HCT116 (cell line): ENCODE results near the gene PEMT. TPM values are rescaled to one million over a fixed set of nuclear protein-coding genes. Genes with fewer than 3 reads are reported as not detected.

Experiments used
- ATAC-seq: fragments of 200-7000 bp; cut with Tn5 transposase; 2 replicates; pipeline ENCODE4 v1.9.1; 2020; ENCODE audit warnings: mild to moderate bottlenecking, moderate library complexity
- BruUV-seq: library from RNA; stranded (reverse); fragments of 400-500 nt; replicated peaks from 2 replicates; lab custom pipeline; 2021; lab: Mats Ljungman, UMichigan
- CTCF ChIA-PET: fragments of 300-600 bp; sonication (Branson Sonifier 250); formaldehyde crosslinking; loops from one replicate; lab custom pipeline; 2021; ENCODE audit warnings: antibody characterized with exemption; lab: Charles Lee
- POLR2A ChIA-PET: fragments of 300-600, 350-600 bp; sonication (Branson Sonifier 250); formaldehyde crosslinking; loops from one replicate; lab custom pipeline; 2021; ENCODE audit warnings: antibody characterized with exemption; lab: Charles Lee
- RAD21 ChIA-PET, 2 experiments: fragments of 300-600 bp; sonication (Branson Sonifier 250); formaldehyde crosslinking; loops; one replicate each; lab custom pipeline; 2023; ENCODE audit warnings: low total read pairs in 2 of 2; ENCODE audit not compliant: uncharacterized antibody in 2 of 2, unreplicated experiment in 2 of 2, low non-redundant PET in 1 of 2; lab: Charles Lee
- DNase-seq: peaks from one replicate; pipeline ENCODE4 v3.0.0-alpha.2; 2010; ENCODE audit warnings: low read depth, low spot score
- H2AFZ ChIP-seq: fragments of 200-600 bp; shearing (Covaris generic), sonication (generic); 2 replicates; pipeline ENCODE4 v1.6.1; 2017; ENCODE audit warnings: low read depth, mixed run types, mixed read lengths, antibody characterized with exemption, low read length; ENCODE audit not compliant: poor library complexity, severe bottlenecking
- H3K27ac ChIP-seq: 2 replicates; pipeline ENCODE4 v1.5.1; 2012; ENCODE audit warnings: low read depth, low read length
- H3K27me3 ChIP-seq: fragments of 200-600 bp; sonication (generic); 2 replicates; pipeline ENCODE4 v1.6.1; 2016; ENCODE audit warnings: mixed run types, low read length, mixed read lengths; ENCODE audit not compliant: insufficient read depth
- H3K36me3 ChIP-seq, 2 experiments: fragments of 200-500 bp in 1 of 2; fragments of 200-600 bp in 1 of 2; sonication (Bioruptor generic) in 1 of 2; sonication (generic) in 1 of 2; 2 replicates each; pipeline versions ENCODE4 v1.5.1 to v1.6.1; 2014 to 2016; ENCODE audit warnings: low read length in 2 of 2, inconsistent platforms in 1 of 2, mixed read lengths in 1 of 2, mixed run types in 1 of 2; ENCODE audit not compliant: insufficient read depth in 2 of 2, control insufficient read depth in 1 of 2
- H3K4me1 ChIP-seq, 2 experiments: fragments of 200-600 bp in 1 of 2; sonication (generic) in 1 of 2; 2 replicates each; pipeline versions ENCODE4 v1.5.1 to v1.6.1; 2012 to 2017; ENCODE audit warnings: low read length in 2 of 2, inconsistent platforms in 1 of 2, mild to moderate bottlenecking in 1 of 2, mixed read lengths in 1 of 2, mixed run types in 1 of 2, moderate library complexity in 1 of 2; ENCODE audit not compliant: insufficient read depth in 2 of 2, control insufficient read depth in 1 of 2
- H3K4me2 ChIP-seq: fragments of 200-600 bp; sonication (generic); 2 replicates; pipeline ENCODE4 v1.6.1; 2017; ENCODE audit warnings: mixed run types, low read length, mixed read lengths
- H3K4me3 ChIP-seq, 2 experiments: fragments of 200-600 bp in 1 of 2; sonication (generic) in 1 of 2; replicated peaks in 1 of 2; 2 replicates each; pipeline ENCODE4 v1.5.1; 2011 to 2016; ENCODE audit warnings: low read length in 2 of 2, control low read depth in 1 of 2, low read depth in 1 of 2, mild to moderate bottlenecking in 1 of 2, mixed read lengths in 1 of 2, mixed run types in 1 of 2
- H3K79me2 ChIP-seq: fragments of 200-600 bp; sonication (generic); 2 replicates; pipeline ENCODE4 v1.6.1; 2017; ENCODE audit warnings: mild to moderate bottlenecking, mixed run types, low read length, moderate library complexity, mixed read lengths; ENCODE audit not compliant: insufficient read depth
- H3K9ac ChIP-seq: fragments of 200-600 bp; sonication (generic); 2 replicates; pipeline ENCODE4 v1.6.1; 2016; ENCODE audit warnings: low read length, mixed read lengths
- H3K9me2 ChIP-seq: fragments of 200-600 bp; sonication (generic), shearing (Covaris generic); 2 replicates; pipeline ENCODE4 v1.6.1; 2017; ENCODE audit warnings: mixed run types, mild to moderate bottlenecking, moderate library complexity; ENCODE audit not compliant: insufficient read depth
- H3K9me3 ChIP-seq, 2 experiments: fragments of 200-500 bp in 1 of 2; fragments of 200-600 bp in 1 of 2; sonication (Bioruptor generic) in 1 of 2; sonication (generic) in 1 of 2; 2 replicates each; pipeline ENCODE4 v1.6.1; 2014 to 2017; ENCODE audit warnings: low read length in 2 of 2, mixed read lengths in 2 of 2, inconsistent platforms in 1 of 2, low read depth in 1 of 2, mild to moderate bottlenecking in 1 of 2, mixed run types in 1 of 2, moderate library complexity in 1 of 2; ENCODE audit not compliant: control insufficient read depth in 1 of 2, insufficient read depth in 1 of 2
- H4K20me1 ChIP-seq: fragments of 200-600 bp; sonication (generic), shearing (Covaris generic); 2 replicates; pipeline ENCODE4 v1.6.1; 2017; ENCODE audit warnings: mixed run types, mild to moderate bottlenecking, moderate library complexity; ENCODE audit not compliant: insufficient read depth
- ATF3 ChIP-seq: IDR thresholded peaks from 2 replicates; pipeline ENCODE4 v1.6.1; 2012
- CEBPB ChIP-seq: IDR thresholded peaks from 2 replicates; pipeline ENCODE4 v1.6.1; 2012; ENCODE audit warnings: low read depth
- CTCF ChIP-seq, 3 experiments: fragments of 200-600 bp in 1 of 3; sonication (generic) in 1 of 3; IDR thresholded peaks in 2 of 3; conservative IDR thresholded peaks in 1 of 3; 2 replicates each; pipeline ENCODE4 v1.5.1; 2012 to 2017; ENCODE audit warnings: low read depth in 2 of 3, low read length in 2 of 3, antibody characterized with exemption in 1 of 3, borderline replicate concordance in 1 of 3, control low read depth in 1 of 3, mild to moderate bottlenecking in 1 of 3, mixed read lengths in 1 of 3, mixed run types in 1 of 3, moderate library complexity in 1 of 3; ENCODE audit not compliant: insufficient read depth in 1 of 3
- ELF1 ChIP-seq: IDR thresholded peaks from 2 replicates; pipeline ENCODE4 v1.6.1; 2012; ENCODE audit warnings: low read depth, borderline replicate concordance
- EZH2 ChIP-seq: fragments of 200-600 bp; sonication (generic); IDR thresholded peaks from 2 replicates; pipeline ENCODE4 v1.6.1; 2017; ENCODE audit warnings: antibody characterized with exemption, mixed run types
- FOSL1 ChIP-seq: IDR thresholded peaks from 2 replicates; pipeline ENCODE4 v1.6.1; 2012; ENCODE audit warnings: low read depth
- POLR2A ChIP-seq: IDR thresholded peaks from 2 replicates; pipeline ENCODE4 v1.7.0; 2011; ENCODE audit warnings: borderline replicate concordance; ENCODE audit not compliant: insufficient read depth, insufficient read length; ENCODE audit errors: extremely low read depth
- POLR2AphosphoS5 ChIP-seq: IDR thresholded peaks from 2 replicates; pipeline ENCODE4 v1.6.1; 2011; ENCODE audit warnings: mild to moderate bottlenecking, low read depth, low read length, moderate library complexity
- REST ChIP-seq: IDR thresholded peaks from 2 replicates; pipeline ENCODE4 v1.6.1; 2012; ENCODE audit warnings: low read depth
- SRF ChIP-seq: IDR thresholded peaks from 2 replicates; pipeline ENCODE4 v1.6.1; 2012; ENCODE audit warnings: low read depth
- TCF7L2 ChIP-seq: IDR thresholded peaks from 2 replicates; pipeline ENCODE4 v1.7.0; 2011; ENCODE audit warnings: borderline replicate concordance, inconsistent platforms; ENCODE audit not compliant: insufficient read depth, insufficient read length; ENCODE audit errors: extremely low read depth
- ZFX ChIP-seq: fragments of 450-650 bp; IDR thresholded peaks from 2 replicates; pipeline ENCODE4 v1.6.1; 2017
- intact Hi-C: fragments of 100-400 bp; cut with micrococcal nuclease; formaldehyde crosslinking; loops from 2 replicates; pipeline ENCODE4 v1.10.0; 2022
- total RNA-seq: library from RNA; stranded (reverse); gene quantifications from one replicate; pipeline ENCODE4 v1.2.1, GENCODE V29; 2021; ENCODE audit not compliant: unreplicated experiment

Gene PEMT
- total RNA-seq, 1 experiment from 2014 or later: 52.1 TPM

- ChIA-PET CTCF (interaction anchor here (0.9 kb wide), 1 partner anchor 271 kb away, joined by 3 read pairs; no protein-coding TSS in a partner anchor), POLR2A (no interaction called here), RAD21 (no interaction called here)
- Histone ChIP-seq H3K9me3 (no peaks in the 10 kb centered on the region), H4K20me1 (no peaks in the 10 kb centered on the region), H3K27me3 (no peaks in the 10 kb centered on the region), H3K4me2 (no peak overlapping the region), H3K9ac (no peak overlapping the region), H3K79me2 (no peaks in the 10 kb centered on the region), H3K9me2 (no peaks in the 10 kb centered on the region), H3K36me3 (no peaks in the 10 kb centered on the region), H2AFZ (no peak overlapping the region), H3K4me1 (peaks cover 9 to 13% of the 10 kb centered on the region in 2 experiments), H3K27ac (no peak overlapping the region), H3K4me3 (no peak overlapping the region)
- BruUV-seq: no TSS peak
- no peak for TF ChIP-seq POLR2A
- TF ChIP-seq TCF7L2: peak; percentile 36
- no peak for TF ChIP-seq EZH2
- DNase-seq (no peak), ATAC-seq (no peak)
- intact Hi-C loops: no loop called here
Measured at GRCh38 chr17:17626151-17626805, 34.8 kb upstream of the PEMT start.

GRCh38 chr17:17624741-17625140 is 33.2 kb upstream of the PEMT start:
- Histone ChIP-seq H3K79me2 (no peaks in the 10 kb centered on the region), H3K4me2 (no peak overlapping the region), H3K9me2 (no peaks in the 10 kb centered on the region), H3K27ac (no peak overlapping the region), H3K4me1 (peaks cover 9 to 13% of the 10 kb centered on the region in 2 experiments), H3K9ac (no peak overlapping the region), H4K20me1 (no peaks in the 10 kb centered on the region), H2AFZ (no peak overlapping the region), H3K9me3 (no peaks in the 10 kb centered on the region), H3K27me3 (no peaks in the 10 kb centered on the region), H3K36me3 (no peaks in the 10 kb centered on the region), H3K4me3 (no peak overlapping the region)
- RAD21 ChIA-PET: no interaction called here
- CTCF ChIA-PET: no interaction called here
- DNase-seq: no peak
- TF ChIP-seq ELF1 (no peak), FOSL1 (no peak), CTCF (IDR thresholded peaks at IDR 0.05 in 2 of 3, conservative IDR thresholded peaks at IDR 0.05 in 1 of 3; ENCODE audit: borderline replicate concordance in 1 of 3, insufficient read depth in 1 of 3, low read depth in 2 of 3, low read length in 2 of 3) (no peak), SRF (no peak), REST (no peak), POLR2AphosphoS5 (no peak), ZFX (no peak), POLR2A (no peak), CEBPB (no peak), ATF3 (no peak)
- intact Hi-C loops: no loop called here
- no peak for ATAC-seq
- no TSS peak for BruUV-seq
- POLR2A ChIA-PET: no interaction called here
